HEK293 (cell line): ENCODE measurements around the gene SLAMF9.

Experiments
- ZBTB17 ChIP-seq: fragments of 450-650 bp; formaldehyde crosslinking; IDR thresholded peaks from 2 replicates; pipeline ENCODE4 v1.5.1; 2016; ENCODE audit warnings: missing biosample characterization, missing genetic modification characterization
- ZNF416 ChIP-seq: fragments of 450-650 bp; formaldehyde crosslinking; IDR thresholded peaks from 2 replicates; pipeline ENCODE4 v1.5.1; 2016; ENCODE audit warnings: missing biosample characterization, missing genetic modification characterization
- ZNF704 ChIP-seq: fragments of 450-650 bp; formaldehyde crosslinking; IDR thresholded peaks from 2 replicates; pipeline ENCODE4 v1.5.1; 2016; ENCODE audit warnings: missing biosample characterization, missing genetic modification characterization

GRCh38 chr1:159980786-159981185, 26.7 kb upstream of the SLAMF9 start:
- TF ChIP-seq ZNF416 (tag by site-specific recombination) (no peak), ZNF704 (no peak), ZBTB17 (no peak)
